CD14-positive monocyte (primary cell): ENCODE results near the gene CACNA2D1. TPM values are rescaled to one million over a fixed set of nuclear protein-coding genes. Genes with fewer than 3 reads are reported as not detected.

Source experiments
- DNase-seq, 3 donors: peaks; one replicate each; pipeline ENCODE4 v3.0.0-alpha.2; 2011 to 2022
- H2AFZ ChIP-seq: 2 replicates; pipeline ENCODE4 v1.6.0; 2012; ENCODE audit warnings: mild to moderate bottlenecking, low read depth, low read length, inconsistent platforms; ENCODE audit not compliant: insufficient read depth, poor library complexity, severe bottlenecking
- H3K27ac ChIP-seq, 2 donors: 1 replicate in 1 of 2; 2 replicates in 1 of 2; pipeline ENCODE4 v1.5.1; 2012 to 2013; ENCODE audit warnings: low read length in 2 of 2, control low read depth in 1 of 2, inconsistent platforms in 1 of 2, low read depth in 1 of 2, mild to moderate bottlenecking in 1 of 2
- H3K27me3 ChIP-seq, 2 donors: one replicate each; pipeline versions ENCODE4 v1.6.0 to v1.6.1; 2011 to 2013; ENCODE audit warnings: low read length in 2 of 2; ENCODE audit not compliant: control insufficient read depth in 2 of 2, insufficient read depth in 2 of 2
- H3K36me3 ChIP-seq, 2 donors: replicated peaks in 1 of 2; 1 replicate in 1 of 2; 2 replicates in 1 of 2; pipeline versions ENCODE4 v1.5.1 to v1.6.1; 2012 to 2013; ENCODE audit warnings: low read length in 2 of 2, control low read depth in 1 of 2, inconsistent platforms in 1 of 2, mild to moderate bottlenecking in 1 of 2; ENCODE audit not compliant: insufficient read depth in 2 of 2, control insufficient read depth in 1 of 2
- H3K4me1 ChIP-seq, 2 donors: 1 replicate in 1 of 2; 2 replicates in 1 of 2; pipeline versions ENCODE4 v1.5.1 to v1.6.1; 2012 to 2013; ENCODE audit warnings: low read length in 2 of 2, control low read depth in 1 of 2, inconsistent platforms in 1 of 2, mild to moderate bottlenecking in 1 of 2, moderate library complexity in 1 of 2; ENCODE audit not compliant: insufficient read depth in 2 of 2, control insufficient read depth in 1 of 2
- H3K4me2 ChIP-seq: replicated peaks from 2 replicates; pipeline ENCODE3; 2012; ENCODE audit warnings: low read length, moderate library complexity, mild to moderate bottlenecking; ENCODE audit not compliant: poor library complexity, severe bottlenecking; ENCODE audit errors: extremely low read depth
- H3K4me3 ChIP-seq, 3 experiments: fragments of 200-600 bp in 1 of 3; sonication (generic) in 1 of 3; replicated peaks in 1 of 3; 1 replicate in 2 of 3; 2 replicates in 1 of 3; pipeline ENCODE4 v1.5.1; 2011 to 2013; ENCODE audit warnings: low read length in 3 of 3, mild to moderate bottlenecking in 3 of 3, control low read depth in 2 of 3, low read depth in 2 of 3, inconsistent platforms in 1 of 3, moderate library complexity in 1 of 3
- H3K79me2 ChIP-seq: 2 replicates; pipeline ENCODE4 v1.6.0; 2012; ENCODE audit warnings: mild to moderate bottlenecking, control low read depth, inconsistent platforms, low read length, moderate library complexity; ENCODE audit not compliant: insufficient read depth
- H3K9ac ChIP-seq: 2 replicates; pipeline ENCODE4 v1.6.0; 2017; ENCODE audit warnings: low read length, mild to moderate bottlenecking; ENCODE audit not compliant: insufficient read depth, poor library complexity, severe bottlenecking
- H3K9me3 ChIP-seq, 2 donors: replicated peaks in 1 of 2; 1 replicate in 1 of 2; 2 replicates in 1 of 2; pipeline versions ENCODE4 v1.5.1 to v1.6.1; 2012 to 2013; ENCODE audit warnings: low read length in 2 of 2, control low read depth in 1 of 2; ENCODE audit not compliant: control insufficient read depth in 1 of 2, insufficient read depth in 1 of 2
- H4K20me1 ChIP-seq: 2 replicates; pipeline ENCODE4 v1.6.0; 2012; ENCODE audit warnings: mild to moderate bottlenecking, low read length, control low read depth, moderate library complexity; ENCODE audit not compliant: insufficient read depth
- H3K27ac Mint-ChIP-seq, 7 donors: one replicate each; pipeline ENCODE4 v1.8.0; 2020; ENCODE audit warnings: mild to moderate bottlenecking in 7 of 7, mixed read lengths in 7 of 7, moderate library complexity in 6 of 7, inconsistent platforms in 2 of 7
- H3K27me3 Mint-ChIP-seq, 3 donors: one replicate each; pipeline ENCODE4 v1.8.0; 2021 to 2022; ENCODE audit warnings: low read depth in 3 of 3, mild to moderate bottlenecking in 3 of 3, mixed read lengths in 3 of 3, moderate library complexity in 3 of 3, inconsistent platforms in 1 of 3
- H3K36me3 Mint-ChIP-seq, 2 donors: one replicate each; pipeline ENCODE4 v1.8.0; 2020; ENCODE audit warnings: mixed read lengths in 2 of 2, inconsistent platforms in 1 of 2, mild to moderate bottlenecking in 1 of 2
- H3K4me1 Mint-ChIP-seq: one replicate; pipeline ENCODE4 v1.8.0; 2020; ENCODE audit warnings: mild to moderate bottlenecking, mixed read lengths
- H3K4me3 Mint-ChIP-seq, 2 donors: one replicate each; pipeline ENCODE4 v1.8.0; 2020; ENCODE audit warnings: mild to moderate bottlenecking in 2 of 2, mixed read lengths in 2 of 2, moderate library complexity in 1 of 2
- H3K9me3 Mint-ChIP-seq, 7 donors: one replicate each; pipeline ENCODE4 v1.8.0; 2020 to 2022; ENCODE audit warnings: mixed read lengths in 7 of 7, mild to moderate bottlenecking in 6 of 7, moderate library complexity in 6 of 7, inconsistent platforms in 2 of 7
- WGBS: methylation state at CpG from one replicate; pipeline ENCODE4 v1.1.5; 2013; ENCODE audit warnings: missing lambda C conversion rate; ENCODE audit not compliant: insufficient coverage; 5-methylcytosine and 5-hydroxymethylcytosine counted together
- intact Hi-C, 2 donors: fragments of 100-400 bp; cut with micrococcal nuclease; formaldehyde crosslinking; loops; one replicate each; pipeline versions ENCODE4 v1.15.0 to v1.15.1; 2023
- polyA plus RNA-seq, 3 donors: library from polyadenylated mRNA; depleted of rRNA in 1 of 3; unstranded in 2 of 3; stranded (reverse) in 1 of 3; fragments of 300-500 nt in 2 of 3; fragments of >200 nt in 1 of 3; fragmentation: Illumina TruSeq in 2 of 3; gene quantifications; 1 replicate in 2 of 3; 2 replicates in 1 of 3; pipeline ENCODE4 v1.2.3, GENCODE V29; 2012 to 2021
- TF ChIP-seq, protein P1 (sequence below): fragments of 200-600 bp; IDR thresholded peaks from one replicate; pipeline ENCODE4 v1.8.0; 2022; ENCODE audit warnings: antibody characterized with exemption, mild to moderate bottlenecking

CACNA2D1 gene
- polyA plus RNA-seq, 3 donors = 0.02 TPM; not detected in 2

- Mint-ChIP-seq H3K27me3 (no peaks in the 10 kb centered on the region), H3K4me1 (no peaks in the 10 kb centered on the region), H3K4me3 (no peak overlapping the region), H3K36me3 (no peaks in the 10 kb centered on the region), H3K9me3 (no peaks in the 10 kb centered on the region), H3K27ac (no peak overlapping the region)
- no peaks in the 10 kb centered on the region for H3K4me1 ChIP-seq
- H2AFZ ChIP-seq = no peak overlapping the region
- H3K36me3 ChIP-seq = no peaks in the 10 kb centered on the region
- H3K27me3 ChIP-seq = no peaks in the 10 kb centered on the region
- TF ChIP-seq, protein P1, sequence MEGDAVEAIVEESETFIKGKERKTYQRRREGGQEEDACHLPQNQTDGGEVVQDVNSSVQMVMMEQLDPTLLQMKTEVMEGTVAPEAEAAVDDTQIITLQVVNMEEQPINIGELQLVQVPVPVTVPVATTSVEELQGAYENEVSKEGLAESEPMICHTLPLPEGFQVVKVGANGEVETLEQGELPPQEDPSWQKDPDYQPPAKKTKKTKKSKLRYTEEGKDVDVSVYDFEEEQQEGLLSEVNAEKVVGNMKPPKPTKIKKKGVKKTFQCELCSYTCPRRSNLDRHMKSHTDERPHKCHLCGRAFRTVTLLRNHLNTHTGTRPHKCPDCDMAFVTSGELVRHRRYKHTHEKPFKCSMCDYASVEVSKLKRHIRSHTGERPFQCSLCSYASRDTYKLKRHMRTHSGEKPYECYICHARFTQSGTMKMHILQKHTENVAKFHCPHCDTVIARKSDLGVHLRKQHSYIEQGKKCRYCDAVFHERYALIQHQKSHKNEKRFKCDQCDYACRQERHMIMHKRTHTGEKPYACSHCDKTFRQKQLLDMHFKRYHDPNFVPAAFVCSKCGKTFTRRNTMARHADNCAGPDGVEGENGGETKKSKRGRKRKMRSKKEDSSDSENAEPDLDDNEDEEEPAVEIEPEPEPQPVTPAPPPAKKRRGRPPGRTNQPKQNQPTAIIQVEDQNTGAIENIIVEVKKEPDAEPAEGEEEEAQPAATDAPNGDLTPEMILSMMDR = no peak
- H3K4me3 ChIP-seq = no peak overlapping the region
- no peak overlapping the region for H3K9ac ChIP-seq
- intact Hi-C loops = no loop called here
- H3K9me3 ChIP-seq = no peaks in the 10 kb centered on the region
- DNase-seq = no peak
- H3K79me2 ChIP-seq = no peaks in the 10 kb centered on the region
- H3K4me2 ChIP-seq = no peak overlapping the region
- WGBS = no CpG with 5 or more reads among the region's 1 CpG
- no peak overlapping the region for H3K27ac ChIP-seq
- H4K20me1 ChIP-seq = no peaks in the 10 kb centered on the region
These were observed 290.7 kb downstream of the CACNA2D1 start for GRCh38 chr7:82152858-82153257.

GRCh38 chr7:82146491-82146890 lies 297.1 kb downstream of the CACNA2D1 start:
- H3K27ac ChIP-seq = no peak overlapping the region
- no peak for DNase-seq
- Mint-ChIP-seq H3K9me3 (no peaks in the 10 kb centered on the region), H3K36me3 (no peaks in the 10 kb centered on the region), H3K27ac (no peak overlapping the region), H3K27me3 (no peaks in the 10 kb centered on the region), H3K4me1 (no peaks in the 10 kb centered on the region), H3K4me3 (no peak overlapping the region)
- no peaks in the 10 kb centered on the region for H3K27me3 ChIP-seq
- H3K36me3 ChIP-seq = no peaks in the 10 kb centered on the region
- H3K9me3 ChIP-seq = no peaks in the 10 kb centered on the region
- no peak overlapping the region for H2AFZ ChIP-seq
- no peak overlapping the region for H3K4me3 ChIP-seq
- WGBS = 100% methylated on average over 3 of the region's 4 CpGs
- H3K79me2 ChIP-seq = no peaks in the 10 kb centered on the region
- H3K9ac ChIP-seq = no peak overlapping the region
- no peaks in the 10 kb centered on the region for H3K4me1 ChIP-seq
- no peak overlapping the region for H3K4me2 ChIP-seq
- no peaks in the 10 kb centered on the region for H4K20me1 ChIP-seq
- intact Hi-C loops = no loop called here
- TF ChIP-seq, protein P1 = no peak
